Neural progenitor cell (in vitro differentiated cells): ENCODE data around the gene VEGFA.

Experiments
- EZH2 ChIP-seq: fragments of 200-600 bp; sonication (generic); IDR thresholded peaks from 2 replicates; pipeline ENCODE4 v1.6.1; 2017; ENCODE audit warnings: antibody characterized with exemption, mild to moderate bottlenecking, moderate library complexity
- EZH2phosphoT487 ChIP-seq: fragments of 200-600 bp; sonication (generic); IDR thresholded peaks from 2 replicates; pipeline ENCODE4 v1.6.1; 2017; ENCODE audit warnings: antibody characterized with exemption
- TF ChIP-seq, protein P1 (sequence below): fragments of 200-600 bp; sonication (generic); IDR thresholded peaks from 2 replicates; pipeline ENCODE4 v1.5.1; 2017; ENCODE audit warnings: antibody characterized with exemption, mild to moderate bottlenecking

DNA sequence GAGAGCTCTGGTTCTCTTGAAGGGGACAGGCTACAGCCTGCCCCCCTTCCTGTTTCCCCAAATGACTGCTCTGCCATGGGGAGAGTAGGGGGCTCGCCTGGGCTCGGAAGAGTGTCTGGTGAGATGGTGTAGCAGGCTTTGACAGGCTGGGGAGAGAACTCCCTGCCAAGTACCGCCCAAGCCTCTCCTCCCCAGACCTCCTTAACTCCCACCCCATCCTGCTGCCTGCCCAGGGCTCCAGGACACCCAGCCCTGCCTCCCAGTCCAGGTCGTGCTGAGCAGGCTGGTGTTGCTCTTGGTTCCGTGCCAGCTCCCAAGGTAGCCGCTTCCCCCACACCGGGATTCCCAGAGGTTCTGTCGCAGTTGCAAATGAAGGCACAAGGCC is 9.8 kb downstream of the VEGFA start:
- TF ChIP-seq, protein P1, sequence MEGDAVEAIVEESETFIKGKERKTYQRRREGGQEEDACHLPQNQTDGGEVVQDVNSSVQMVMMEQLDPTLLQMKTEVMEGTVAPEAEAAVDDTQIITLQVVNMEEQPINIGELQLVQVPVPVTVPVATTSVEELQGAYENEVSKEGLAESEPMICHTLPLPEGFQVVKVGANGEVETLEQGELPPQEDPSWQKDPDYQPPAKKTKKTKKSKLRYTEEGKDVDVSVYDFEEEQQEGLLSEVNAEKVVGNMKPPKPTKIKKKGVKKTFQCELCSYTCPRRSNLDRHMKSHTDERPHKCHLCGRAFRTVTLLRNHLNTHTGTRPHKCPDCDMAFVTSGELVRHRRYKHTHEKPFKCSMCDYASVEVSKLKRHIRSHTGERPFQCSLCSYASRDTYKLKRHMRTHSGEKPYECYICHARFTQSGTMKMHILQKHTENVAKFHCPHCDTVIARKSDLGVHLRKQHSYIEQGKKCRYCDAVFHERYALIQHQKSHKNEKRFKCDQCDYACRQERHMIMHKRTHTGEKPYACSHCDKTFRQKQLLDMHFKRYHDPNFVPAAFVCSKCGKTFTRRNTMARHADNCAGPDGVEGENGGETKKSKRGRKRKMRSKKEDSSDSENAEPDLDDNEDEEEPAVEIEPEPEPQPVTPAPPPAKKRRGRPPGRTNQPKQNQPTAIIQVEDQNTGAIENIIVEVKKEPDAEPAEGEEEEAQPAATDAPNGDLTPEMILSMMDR: no peak
- TF ChIP-seq EZH2: no peak
- TF ChIP-seq EZH2phosphoT487: no peak
